ENCODE measurements around the gene RCOR3.

RCOR3 gene

GRCh38 chr1:211338224-211338620 is 79.1 kb downstream of the RCOR3 start:
- Histone ChIP-seq H3F3A (ENCODE audit: low read depth) (0 out of 2 replicates have a peak, but pooled peaks cover 4% of the 10 kb centered on the region), H3K36me3 (ENCODE audit: insufficient read depth, low read length) (peaks cover 10% of the 10 kb centered on the region; the same call in 1 of the 2 replicates), H2AFZ (ENCODE audit: low read length) (no peak overlapping the region), H4K20me1 (ENCODE audit: insufficient read depth, low read length, poor library complexity, severe bottlenecking) (peaks cover 81% of the 10 kb centered on the region), H3K4me1 (ENCODE audit: insufficient read depth, low read length, poor library complexity, severe bottlenecking) (peaks cover 75% of the 10 kb centered on the region), H3K9me3 (ENCODE audit: insufficient read depth, low read depth, low read length) (no peaks in the 10 kb centered on the region), H3K4me2 (ENCODE audit: low read depth, low read length, poor library complexity, severe bottlenecking) (peak overlapping the region; percentile 90), H3K9me2 (replicated peaks; ENCODE audit: low read depth, low read length) (no peaks in the 10 kb centered on the region), H3K4me3 (ENCODE audit: low read length, poor library complexity, severe bottlenecking) (no peak overlapping the region), H3K9ac (ENCODE audit: low read depth, low read length, poor library complexity, severe bottlenecking) (no peak overlapping the region), H3K27me3 (ENCODE audit: insufficient read depth, low read length, poor library complexity, severe bottlenecking) (no peaks in the 10 kb centered on the region), H3K79me2 (ENCODE audit: insufficient read depth, low read length) (peaks cover 100% of the 10 kb centered on the region)
- TF ChIP-seq EZH2phosphoT487 (IDR thresholded peaks at IDR 0.05; ENCODE audit: borderline replicate concordance), result no peak
- TF ChIP-seq, protein P1, sequence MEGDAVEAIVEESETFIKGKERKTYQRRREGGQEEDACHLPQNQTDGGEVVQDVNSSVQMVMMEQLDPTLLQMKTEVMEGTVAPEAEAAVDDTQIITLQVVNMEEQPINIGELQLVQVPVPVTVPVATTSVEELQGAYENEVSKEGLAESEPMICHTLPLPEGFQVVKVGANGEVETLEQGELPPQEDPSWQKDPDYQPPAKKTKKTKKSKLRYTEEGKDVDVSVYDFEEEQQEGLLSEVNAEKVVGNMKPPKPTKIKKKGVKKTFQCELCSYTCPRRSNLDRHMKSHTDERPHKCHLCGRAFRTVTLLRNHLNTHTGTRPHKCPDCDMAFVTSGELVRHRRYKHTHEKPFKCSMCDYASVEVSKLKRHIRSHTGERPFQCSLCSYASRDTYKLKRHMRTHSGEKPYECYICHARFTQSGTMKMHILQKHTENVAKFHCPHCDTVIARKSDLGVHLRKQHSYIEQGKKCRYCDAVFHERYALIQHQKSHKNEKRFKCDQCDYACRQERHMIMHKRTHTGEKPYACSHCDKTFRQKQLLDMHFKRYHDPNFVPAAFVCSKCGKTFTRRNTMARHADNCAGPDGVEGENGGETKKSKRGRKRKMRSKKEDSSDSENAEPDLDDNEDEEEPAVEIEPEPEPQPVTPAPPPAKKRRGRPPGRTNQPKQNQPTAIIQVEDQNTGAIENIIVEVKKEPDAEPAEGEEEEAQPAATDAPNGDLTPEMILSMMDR (conservative IDR thresholded peaks at IDR 0.05; ENCODE audit: low read length), result no peak

- H3K9ac ChIP-seq (ENCODE audit: low read depth, low read length, poor library complexity, severe bottlenecking), result peak overlapping the region; percentile 33
- no peaks in the 10 kb centered on the region for H3K9me2 ChIP-seq (replicated peaks; ENCODE audit: low read depth, low read length)
- peaks cover 88% of the 10 kb centered on the region for H4K20me1 ChIP-seq (ENCODE audit: insufficient read depth, low read length, poor library complexity, severe bottlenecking)
- H3K79me2 ChIP-seq (ENCODE audit: insufficient read depth, low read length), result peaks cover 100% of the 10 kb centered on the region
- no peak overlapping the region for H2AFZ ChIP-seq (ENCODE audit: low read length)
- TF ChIP-seq, protein P1 (conservative IDR thresholded peaks at IDR 0.05; ENCODE audit: low read length), result no peak
- TF ChIP-seq EZH2phosphoT487 (IDR thresholded peaks at IDR 0.05; ENCODE audit: borderline replicate concordance), result no peak
- peak overlapping the region; percentile 51 for H3K4me2 ChIP-seq (ENCODE audit: low read depth, low read length, poor library complexity, severe bottlenecking)
- H3K36me3 ChIP-seq (ENCODE audit: insufficient read depth, low read length), result peaks cover 21% of the 10 kb centered on the region; the same call in 1 of the 2 replicates
- peaks cover 73% of the 10 kb centered on the region for H3K4me1 ChIP-seq (ENCODE audit: insufficient read depth, low read length, poor library complexity, severe bottlenecking)
- peak overlapping the region; percentile 26 for H3K4me3 ChIP-seq (ENCODE audit: low read length, poor library complexity, severe bottlenecking)
- 0 out of 2 replicates have a peak, but pooled peaks cover 4% of the 10 kb centered on the region for H3F3A ChIP-seq (ENCODE audit: low read depth)
- no peaks in the 10 kb centered on the region for H3K9me3 ChIP-seq (ENCODE audit: insufficient read depth, low read depth, low read length)
- no peaks in the 10 kb centered on the region for H3K27me3 ChIP-seq (ENCODE audit: insufficient read depth, low read length, poor library complexity, severe bottlenecking)
Measured at GRCh38 chr1:211339631-211340041, 80.5 kb downstream of the RCOR3 start.

DNA sequence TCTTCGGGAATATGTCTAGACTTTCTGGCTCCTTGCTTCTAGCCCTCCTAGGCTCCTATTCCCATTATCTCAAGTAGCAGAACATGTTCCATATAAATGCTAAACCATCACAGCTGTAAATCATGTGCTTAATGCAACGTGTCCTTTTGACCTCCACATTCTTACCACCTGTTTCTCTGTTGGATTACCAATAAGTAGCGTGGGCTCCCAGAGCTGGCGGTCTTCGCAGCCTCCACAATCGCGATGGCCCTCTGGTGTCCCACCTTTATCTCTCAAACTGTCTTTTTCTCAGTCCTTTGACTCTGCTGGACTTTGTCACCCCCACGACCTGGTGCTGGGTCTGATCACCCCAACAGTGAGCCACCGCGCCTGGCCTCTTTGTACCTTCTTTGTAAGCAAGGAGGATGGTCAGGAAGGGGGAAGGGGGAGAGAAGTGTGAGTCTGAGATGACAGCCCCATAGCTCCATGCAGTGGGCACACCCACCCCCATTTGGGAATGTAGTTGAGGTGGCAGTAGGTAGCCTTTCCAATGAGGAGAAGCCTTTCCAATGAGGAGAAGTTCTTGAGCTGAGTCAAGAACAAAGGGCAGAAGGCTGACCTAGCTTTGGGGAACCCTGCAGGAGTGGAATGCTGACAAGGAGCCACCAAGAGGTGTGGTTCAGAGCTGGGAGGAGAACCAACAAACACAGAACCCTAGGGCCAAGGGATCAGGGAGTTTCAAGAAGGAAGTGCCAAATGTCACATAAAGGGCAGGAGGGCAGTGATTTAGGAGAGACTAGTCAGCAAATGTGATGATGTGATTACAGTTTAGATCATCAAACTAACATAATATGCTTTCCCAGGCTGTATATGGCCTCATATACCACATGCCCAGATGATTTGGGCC is 81.7 kb downstream of the RCOR3 start:
- no peaks in the 10 kb centered on the region for H3K9me3 ChIP-seq (ENCODE audit: insufficient read depth, low read depth, low read length)
- H3K79me2 ChIP-seq (ENCODE audit: insufficient read depth, low read length), result peaks cover 100% of the 10 kb centered on the region
- H4K20me1 ChIP-seq (ENCODE audit: insufficient read depth, low read length, poor library complexity, severe bottlenecking), result peaks cover 95% of the 10 kb centered on the region
- H3K36me3 ChIP-seq (ENCODE audit: insufficient read depth, low read length), result peaks cover 26% of the 10 kb centered on the region; the same call in 1 of the 2 replicates
- H3K9ac ChIP-seq (ENCODE audit: low read depth, low read length, poor library complexity, severe bottlenecking), result no peak overlapping the region
- no peaks in the 10 kb centered on the region for H3K27me3 ChIP-seq (ENCODE audit: insufficient read depth, low read length, poor library complexity, severe bottlenecking)
- H3F3A ChIP-seq (ENCODE audit: low read depth), result no peaks in the 10 kb centered on the region
- H3K4me2 ChIP-seq (ENCODE audit: low read depth, low read length, poor library complexity, severe bottlenecking), result peak overlapping the region; percentile 19
- peaks cover 69% of the 10 kb centered on the region for H3K4me1 ChIP-seq (ENCODE audit: insufficient read depth, low read length, poor library complexity, severe bottlenecking)
- H3K4me3 ChIP-seq (ENCODE audit: low read length, poor library complexity, severe bottlenecking), result no peak overlapping the region
- no peaks in the 10 kb centered on the region for H3K9me2 ChIP-seq (replicated peaks; ENCODE audit: low read depth, low read length)
- TF ChIP-seq, protein P1 (conservative IDR thresholded peaks at IDR 0.05; ENCODE audit: low read length), result no peak
- H2AFZ ChIP-seq (ENCODE audit: low read length), result no peak overlapping the region
